Pericardium fibroblast (primary cell): Measurements from ENCODE around the gene IFNA13. TPM values are rescaled to one million over a fixed set of nuclear protein-coding genes. Genes with fewer than 3 reads are reported as not detected.

ENCODE experiments used
- total RNA-seq: library from RNA; depleted of rRNA; stranded (reverse); fragments of >200 nt; gene quantifications from 2 replicates; pipeline ENCODE4 v1.2.3, GENCODE V29; 2015

IFNA13 gene
- total RNA-seq = not detected in 2 replicates

DNA sequence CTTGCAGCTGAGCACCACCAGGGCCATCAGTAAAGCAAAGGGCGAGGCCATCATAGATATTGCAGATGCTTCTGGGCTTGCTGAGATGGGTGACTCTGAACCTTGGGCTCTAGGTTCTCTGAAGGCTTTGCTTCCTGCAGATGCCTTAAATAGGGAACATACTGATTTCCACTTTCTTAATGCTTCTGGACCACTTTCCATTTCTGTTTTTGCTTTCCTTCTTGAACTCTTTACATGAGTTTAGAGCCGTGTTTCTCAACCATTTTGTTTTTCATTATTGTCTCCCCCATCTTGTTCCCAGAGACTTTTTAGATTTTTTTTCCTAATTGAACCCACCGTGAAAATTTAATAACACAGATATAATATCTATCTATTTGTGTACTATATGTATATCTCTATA lies at the start of gene IFNA13:
Gene IFNA13, minus strand, starts transcription at position 101 of the 400 bp plus-strand sequence. Its CDS starts 47 bp downstream, at position 54.

DNA sequence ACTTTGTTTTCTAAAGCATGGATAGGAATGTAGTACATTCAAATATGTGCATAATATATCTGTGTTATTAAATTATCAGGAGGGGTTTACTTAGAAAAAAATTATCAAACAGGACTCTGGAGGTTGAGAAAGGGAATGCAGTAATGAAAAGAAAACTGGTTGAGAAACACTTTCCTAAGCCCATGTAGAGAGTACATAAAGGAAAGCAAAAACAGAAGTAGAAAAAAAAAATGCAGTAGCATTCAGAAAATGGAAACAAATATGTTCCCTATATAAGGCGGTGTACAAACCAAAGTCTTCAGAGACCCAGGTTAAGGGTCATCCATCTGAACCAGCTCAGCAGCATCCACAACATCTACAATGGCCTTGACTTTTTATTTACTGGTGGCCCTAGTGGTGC lies 41.0 kb upstream of the IFNA13 start, which contains the start of gene IFNA8:
Gene IFNA8, plus strand, starts transcription at position 301 of the 400 bp plus-strand sequence. Its CDS starts 60 bp downstream, at position 361.

DNA sequence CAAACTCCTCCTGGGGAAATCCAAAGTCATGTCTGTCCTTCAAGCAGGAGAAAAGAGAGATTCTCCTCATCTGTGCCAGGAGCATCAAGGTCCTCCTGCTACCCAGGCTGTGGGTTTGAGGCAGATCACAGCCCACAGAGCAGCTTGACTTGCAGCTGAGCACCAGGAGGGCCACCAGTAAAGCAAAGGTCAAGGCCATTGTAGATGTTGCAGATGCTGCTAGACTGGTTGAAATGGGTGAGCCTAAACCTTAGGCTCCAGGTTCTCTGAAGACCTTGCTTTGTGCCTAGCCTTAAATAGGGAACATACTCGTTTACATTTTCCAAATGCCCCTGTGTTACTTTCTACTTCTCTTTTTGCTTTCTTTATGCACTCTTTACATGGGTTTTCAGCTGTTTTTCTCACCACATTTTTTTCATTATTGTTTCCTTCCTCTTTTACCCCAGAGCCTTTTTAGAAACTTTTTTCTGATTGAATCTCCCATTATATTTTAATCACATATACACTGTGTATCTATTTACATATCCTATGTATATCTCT lies 17.3 kb upstream of the IFNA13 start, which contains the start of gene IFNA2:
Gene IFNA2, minus strand, starts transcription at position 268 of the 540 bp plus-strand sequence. Its CDS starts 69 bp downstream, at position 199.

DNA sequence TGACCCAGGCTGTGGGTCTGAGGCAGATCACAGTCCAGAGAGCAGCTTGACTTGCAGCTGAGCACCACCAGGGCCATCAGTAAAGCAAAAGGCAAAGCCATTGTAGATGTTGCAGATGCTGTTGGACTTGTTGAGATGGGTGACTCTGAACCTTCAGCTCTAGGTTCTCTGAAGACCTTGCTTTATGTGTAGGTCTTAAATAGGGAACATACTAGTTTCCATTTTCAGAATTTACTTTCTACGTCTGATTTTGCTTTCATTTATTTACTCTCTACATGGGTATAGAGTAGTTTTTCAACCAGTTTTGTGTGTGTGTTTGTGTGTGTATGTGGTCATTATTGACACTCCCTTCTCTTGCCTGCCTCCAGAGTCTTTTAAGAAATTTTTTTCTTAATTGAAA lies 17.1 kb downstream of the IFNA13 start, which contains the start of gene IFNA6:
Gene IFNA6, minus strand, starts transcription at position 101 of the 400 bp plus-strand sequence. Its CDS starts 0 bp downstream, at position 101.

DNA sequence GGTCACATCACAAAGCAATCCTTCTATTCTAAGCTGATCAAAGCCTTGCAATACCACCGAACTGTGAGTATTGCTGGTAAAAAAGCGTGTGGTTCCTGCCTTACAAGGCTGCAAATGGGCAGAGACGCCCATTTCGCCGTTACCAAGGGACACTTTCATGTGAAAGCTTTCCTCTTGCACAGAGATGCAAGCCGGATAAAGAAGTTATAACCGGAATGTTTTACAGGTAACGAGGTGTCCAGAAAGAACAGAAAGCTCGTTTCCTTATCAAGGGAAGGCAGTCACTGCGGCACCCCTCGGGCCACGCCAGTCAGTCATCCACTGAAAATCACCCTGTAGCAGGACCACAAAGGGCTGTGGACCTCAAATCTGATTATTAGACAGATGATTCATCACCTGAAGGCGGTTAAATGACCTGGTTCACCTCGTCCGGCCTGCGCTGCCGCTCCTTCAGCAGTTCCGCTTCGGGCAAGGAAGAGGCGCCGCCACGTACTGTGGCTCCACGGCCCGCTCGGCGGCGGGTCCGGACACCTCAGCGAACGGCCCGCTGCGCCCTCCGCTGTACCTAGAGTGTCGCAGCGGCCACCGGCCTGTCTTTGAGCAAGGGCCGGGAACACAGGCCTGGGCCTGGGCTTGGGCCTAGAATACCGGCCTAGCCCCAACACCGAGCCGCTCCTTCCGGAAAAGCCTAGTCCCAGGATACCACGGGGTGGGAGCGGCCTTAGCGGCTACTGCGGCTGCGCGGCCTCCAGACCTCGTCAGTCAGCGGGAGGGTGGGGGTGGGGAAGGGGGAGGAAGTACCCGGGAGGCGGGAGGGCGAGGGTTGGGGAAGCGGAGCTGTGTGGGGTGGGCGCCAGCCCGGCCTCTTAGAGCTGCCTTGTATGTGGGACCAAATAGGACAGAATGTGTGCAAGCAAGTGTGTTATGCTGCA lies 32.9 kb downstream of the IFNA13 start, which contains the start of gene KLHL9:
Gene KLHL9, minus strand, starts transcription at position 704 of the 932 bp plus-strand sequence. Its CDS starts 545 bp downstream, at position 159.

Other genes with a start within 250 kb of the IFNA13 start
- not detected in 2 replicates for gene IFNW1, start 226.2 kb downstream of the IFNA13 start, total RNA-seq
- gene IFNA21, start 201.4 kb downstream of the IFNA13 start, total RNA-seq = not detected in 2 replicates
- not detected in 2 replicates for gene IFNA4, start 180.5 kb downstream of the IFNA13 start, total RNA-seq
- not detected in 2 replicates for gene IFNA7, start 165.9 kb downstream of the IFNA13 start, total RNA-seq
- gene IFNA10, start 160.9 kb downstream of the IFNA13 start, total RNA-seq = not detected in 2 replicates
- gene IFNA16, start 150.7 kb downstream of the IFNA13 start, total RNA-seq = not detected in 2 replicates
- gene IFNA17, start 139.8 kb downstream of the IFNA13 start, total RNA-seq = not detected in 2 replicates
- not detected in 2 replicates for gene IFNA14, start 128.1 kb downstream of the IFNA13 start, total RNA-seq
- gene IFNA5, start 62.7 kb downstream of the IFNA13 start, total RNA-seq = not detected in 2 replicates
- gene KLHL9, start 32.7 kb downstream of the IFNA13 start, total RNA-seq = 19.7 and 24.7 TPM in 2 replicates
- not detected in 2 replicates for gene IFNA6, start 17.2 kb downstream of the IFNA13 start, total RNA-seq
- gene IFNA2, start 17.3 kb upstream of the IFNA13 start, total RNA-seq = not detected in 2 replicates
- not detected in 2 replicates for gene IFNA8, start 41.1 kb upstream of the IFNA13 start, total RNA-seq
- not detected in 2 replicates for gene IFNA1, start 72.4 kb upstream of the IFNA13 start, total RNA-seq
- 0.12 and 0.94 TPM in 2 replicates for gene IFNE, start 114.3 kb upstream of the IFNA13 start, total RNA-seq